ENCODE data around the gene SETSIP.

DNA sequence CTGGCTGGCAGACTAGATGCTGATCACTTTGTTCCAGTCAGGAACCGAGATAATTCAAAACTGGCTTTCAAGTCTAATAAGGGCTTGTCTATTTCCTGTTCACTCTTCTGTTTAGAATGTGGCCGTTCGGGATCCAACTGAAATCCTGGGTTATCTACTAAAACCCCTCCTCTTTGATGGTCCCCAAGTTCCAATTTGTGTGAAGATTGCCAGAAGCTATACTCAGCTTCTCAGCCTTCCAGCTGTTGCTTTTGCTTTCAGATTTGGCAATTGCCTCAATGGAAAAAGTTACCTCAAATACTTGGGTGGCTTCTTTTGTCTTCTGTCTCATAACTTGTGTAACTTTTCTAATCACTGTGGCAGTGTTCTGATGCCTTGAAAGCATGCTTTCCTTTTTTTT, 48.7 kb upstream of the SETSIP start:
- no peak for TF ChIP-seq CTCF (IDR thresholded peaks at IDR 0.05)
- no peak for TF ChIP-seq POLR2A (IDR thresholded peaks at IDR 0.05)
